ENCODE data around the gene ASB12. TPM values are rescaled to one million over a fixed set of nuclear protein-coding genes. Genes with fewer than 3 reads are reported as not detected.

ASB12 gene
- total and polyA plus RNA-seq, 12 donors: 0.19 to 0.95 (median 0.28) TPM; not detected in 5

GRCh38 chrX:64196606-64197005, 33.8 kb downstream of the ASB12 start:
- 71 to 100% (median 87%) methylated on average over 1 to 3 of the region's 3 CpGs for WGBS, 4 donors
- H3K27ac ChIP-seq: no peak overlapping the region
- no peak overlapping the region for H3K4me3 ChIP-seq
- no peak for DNase-seq
- no peaks in the 10 kb centered on the region for H3K36me3 ChIP-seq (replicated peaks in 1 of 2)
- intact Hi-C loops (cut with DNase I): no loop called here
- no peaks in the 10 kb centered on the region for H3K9me3 ChIP-seq (replicated peaks in 1 of 3)
- no peaks in the 10 kb centered on the region for H3K4me1 ChIP-seq (replicated peaks in 1 of 2)
- no peak for TF ChIP-seq POLR2A (IDR thresholded peaks at IDR 0.05)
- TF ChIP-seq CTCF (IDR thresholded peaks at IDR 0.05): no peak
- H3K27me3 ChIP-seq: no peaks in the 10 kb centered on the region

- no peaks in the 10 kb centered on the region for H3K36me3 ChIP-seq (replicated peaks in 1 of 2)
- intact Hi-C loops (cut with DNase I): no loop called here
- H3K9me3 ChIP-seq (replicated peaks in 1 of 3): no peaks in the 10 kb centered on the region
- 57 to 80% (median 67%) methylated on average over 1 of the region's 1 CpG; no CpG with 5 or more reads in 1 of the 4 donors for WGBS, 4 donors
- no peak overlapping the region for H3K4me3 ChIP-seq
- DNase-seq: no peak
- TF ChIP-seq POLR2A (IDR thresholded peaks at IDR 0.05) (no peak), CTCF (IDR thresholded peaks at IDR 0.05) (no peak)
- H3K4me1 ChIP-seq (replicated peaks in 1 of 2): no peaks in the 10 kb centered on the region
- H3K27me3 ChIP-seq: no peaks in the 10 kb centered on the region
- no peak overlapping the region for H3K27ac ChIP-seq
Measured at GRCh38 chrX:64195862-64196261, 34.5 kb downstream of the ASB12 start.

- no peaks in the 10 kb centered on the region for H3K36me3 ChIP-seq (replicated peaks in 1 of 2)
- 50 to 77% (median 70%) methylated on average over 2 to 5 of the region's 5 CpGs for WGBS, 4 donors
- H3K9me3 ChIP-seq (replicated peaks in 1 of 3): no peaks in the 10 kb centered on the region
- TF ChIP-seq CTCF (IDR thresholded peaks at IDR 0.05) (no peak), POLR2A (IDR thresholded peaks at IDR 0.05) (no peak)
- H3K4me1 ChIP-seq (replicated peaks in 1 of 2): no peaks in the 10 kb centered on the region
- no peaks in the 10 kb centered on the region for H3K27me3 ChIP-seq
- DNase-seq: no peak
- H3K27ac ChIP-seq: no peak overlapping the region
- no peak overlapping the region for H3K4me3 ChIP-seq
- intact Hi-C loops (cut with DNase I): no loop called here
Measured at GRCh38 chrX:64192673-64193072, 37.7 kb downstream of the ASB12 start.

GRCh38 chrX:64192040-64192439, 38.4 kb downstream of the ASB12 start:
- H3K27me3 ChIP-seq: no peaks in the 10 kb centered on the region
- no peaks in the 10 kb centered on the region for H3K4me1 ChIP-seq (replicated peaks in 1 of 2)
- no peak overlapping the region for H3K4me3 ChIP-seq
- no peak for TF ChIP-seq CTCF (IDR thresholded peaks at IDR 0.05)
- TF ChIP-seq POLR2A (IDR thresholded peaks at IDR 0.05): no peak
- intact Hi-C loops (cut with DNase I): no loop called here
- H3K36me3 ChIP-seq (replicated peaks in 1 of 2): no peaks in the 10 kb centered on the region
- H3K9me3 ChIP-seq (replicated peaks in 1 of 3): no peaks in the 10 kb centered on the region
- H3K27ac ChIP-seq: no peak overlapping the region
- WGBS, 4 donors: 72 to 97% (median 95%) methylated on average over 3 of the region's 3 CpGs
- DNase-seq: no peak

Measured in adrenal gland (tissue), 12 donors.